GM10248 (cell line): ENCODE data around the gene PLXNA2.

Experiments
- CTCF ChIA-PET: fragments of 300-600 bp; sonication (Branson Sonifier 250); formaldehyde crosslinking; extraction: SDS; loops from one replicate; lab custom pipeline; 2021; ENCODE audit warnings: antibody characterized with exemption; lab: Yijun Ruan, JAX
- POLR2A ChIA-PET: fragments of 350-650 bp; sonication (Branson Sonifier 250); formaldehyde crosslinking; extraction: SDS; loops from one replicate; lab custom pipeline; 2020; ENCODE audit warnings: antibody characterized with exemption; lab: Yijun Ruan, JAX
- DNase-seq: peaks from one replicate; pipeline ENCODE4 v3.0.0; 2012; ENCODE audit errors: extremely low spot score
- CTCF ChIP-seq: IDR thresholded peaks from 2 replicates; pipeline ENCODE4 v1.5.1; 2012; ENCODE audit warnings: mild to moderate bottlenecking, low read depth; ENCODE audit errors: extremely low read depth, missing control alignments, control extremely low read depth

Gene PLXNA2

GRCh38 chr1:208108213-208108608, 136.0 kb downstream of the PLXNA2 start:
- TF ChIP-seq CTCF = no peak
- ChIA-PET POLR2A (no interaction called here), CTCF (no interaction called here)
- no peak for DNase-seq

- TF ChIP-seq CTCF = no peak
- no peak for DNase-seq
- CTCF ChIA-PET = interaction anchor here (1.6 kb wide), 1 partner anchor 10 kb away, joined by 3 read pairs; no protein-coding TSS in a partner anchor
- POLR2A ChIA-PET = no interaction called here
Measured at GRCh38 chr1:208107425-208108212, 136.6 kb downstream of the PLXNA2 start.

- ChIA-PET POLR2A (no interaction called here), CTCF (interaction anchor here (1.0 to 1.6 kb wide), 2 partner anchors 8 to 212 kb away, joined by 3 read pairs; no protein-coding TSS in a partner anchor)
- no peak for TF ChIP-seq CTCF
- DNase-seq = no peak
Measured at GRCh38 chr1:208106218-208106617, 138.0 kb downstream of the PLXNA2 start.

- DNase-seq = no peak
- TF ChIP-seq CTCF = no peak
- CTCF ChIA-PET = interaction anchor here (1.0 kb wide), 1 partner anchor 211 kb away, joined by 3 read pairs; no protein-coding TSS in a partner anchor
- POLR2A ChIA-PET = no interaction called here
Measured at GRCh38 chr1:208105756-208106155, 138.4 kb downstream of the PLXNA2 start.

GRCh38 chr1:208103597-208104513, 140.3 kb downstream of the PLXNA2 start:
- ChIA-PET POLR2A (no interaction called here), CTCF (interaction anchor here (2.4 to 3.5 kb wide), 2 partner anchors 8 to 10 kb away, joined by 12 read pairs; no protein-coding TSS in a partner anchor)
- no peak for TF ChIP-seq CTCF
- no peak for DNase-seq

GRCh38 chr1:208101661-208102431, 142.3 kb downstream of the PLXNA2 start:
- ChIA-PET CTCF (interaction anchor here (1.1 to 3.5 kb wide), 2 partner anchors 10 kb away, joined by 4 to 12 read pairs; no protein-coding TSS in a partner anchor), POLR2A (no interaction called here)
- no peak for TF ChIP-seq CTCF
- DNase-seq = no peak
